GM21360 (cell line): ENCODE results near the gene RECK.

Experiments
- ATAC-seq: cut with Tn5 transposase; IDR thresholded peaks from one replicate; pipeline ENCODE4 v1.9.1; 2021; ENCODE audit warnings: mild to moderate bottlenecking, moderate library complexity; ENCODE audit not compliant: unreplicated experiment

Gene RECK

GRCh38 chr9:36136272-36136893, 99.7 kb downstream of the RECK start, which contains the start of gene GLIPR2:
TSS of gene GLIPR2 (plus strand) at chr9:36136733. CDS start at chr9:36136779, 46 bp downstream.
- peak; percentile 85 for ATAC-seq

GRCh38 chr9:36136894-36137391, 100.2 kb downstream of the RECK start:
- peak; percentile 34 for ATAC-seq

GRCh38 chr9:36137392-36138004, 100.8 kb downstream of the RECK start:
- ATAC-seq, result no peak

GRCh38 chr9:36138496-36138895, 101.8 kb downstream of the RECK start:
- ATAC-seq, result no peak

- no peak for ATAC-seq
Observed at GRCh38 chr9:36138901-36139300, 102.2 kb downstream of the RECK start.

- ATAC-seq, result no peak
Observed at GRCh38 chr9:36140086-36141084, 103.7 kb downstream of the RECK start.

- ATAC-seq, result no peak
Observed at GRCh38 chr9:36141288-36141687, 104.6 kb downstream of the RECK start.

- no peak for ATAC-seq
Observed at GRCh38 chr9:36141761-36142160, 105.0 kb downstream of the RECK start.

- ATAC-seq, result no peak
Observed at GRCh38 chr9:36142510-36143244, 106.0 kb downstream of the RECK start.

GRCh38 chr9:36143245-36143641, 106.5 kb downstream of the RECK start:
- ATAC-seq, result no peak

GRCh38 chr9:36144309-36145232, 107.9 kb downstream of the RECK start:
- ATAC-seq, result no peak

- ATAC-seq, result no peak
Observed at GRCh38 chr9:36145970-36146369, 109.3 kb downstream of the RECK start.

- ATAC-seq, result no peak
Observed at GRCh38 chr9:36146651-36147050, 109.9 kb downstream of the RECK start.

- no peak for ATAC-seq
Observed at GRCh38 chr9:36147441-36148175, 110.9 kb downstream of the RECK start.

GRCh38 chr9:36148311-36149051, 111.8 kb downstream of the RECK start:
- ATAC-seq, result no peak

- no peak for ATAC-seq
Observed at GRCh38 chr9:36149197-36149596, 112.5 kb downstream of the RECK start.

GRCh38 chr9:36150574-36151315, 114.0 kb downstream of the RECK start:
- ATAC-seq, result no peak
